Choroid plexus epithelial cell (primary cell): ENCODE data around the gene SORBS1.
A peak's percentile ranks its signal among the peaks of the same experiment; 100 is the strongest.

Source experiments
- DNase-seq: peaks from one replicate; pipeline ENCODE4 v3.0.0-alpha.2; 2010; ENCODE audit warnings: low read depth
- H3K4me3 ChIP-seq: 2 replicates; pipeline ENCODE4 v1.5.1; 2011; ENCODE audit warnings: low read depth, mild to moderate bottlenecking, control low read depth, low read length, moderate library complexity
- CTCF ChIP-seq: conservative IDR thresholded peaks from 2 replicates; pipeline ENCODE4 v1.5.1; 2011; ENCODE audit warnings: low read depth, mild to moderate bottlenecking, control low read depth, inconsistent platforms, low read length, moderate library complexity

Gene SORBS1

GRCh38 chr10:95430231-95430951, 130.8 kb downstream of the SORBS1 start:
- TF ChIP-seq CTCF: peak; percentile 98
- H3K4me3 ChIP-seq: no peak overlapping the region
- DNase-seq: peak; percentile 75

- no peak for DNase-seq
- H3K4me3 ChIP-seq: no peak overlapping the region
- TF ChIP-seq CTCF: no peak
Observed at GRCh38 chr10:95429639-95430038, 131.5 kb downstream of the SORBS1 start.

- no peak for TF ChIP-seq CTCF
- no peak for DNase-seq
- H3K4me3 ChIP-seq: no peak overlapping the region
Observed at GRCh38 chr10:95428701-95429100, 132.5 kb downstream of the SORBS1 start.

GRCh38 chr10:95426482-95426881, 134.7 kb downstream of the SORBS1 start:
- DNase-seq: no peak
- no peak for TF ChIP-seq CTCF
- no peak overlapping the region for H3K4me3 ChIP-seq

GRCh38 chr10:95425592-95426465, 135.3 kb downstream of the SORBS1 start:
- no peak for TF ChIP-seq CTCF
- no peak for DNase-seq
- H3K4me3 ChIP-seq: no peak overlapping the region

GRCh38 chr10:95423164-95424005, 137.8 kb downstream of the SORBS1 start:
- no peak for TF ChIP-seq CTCF
- DNase-seq: no peak
- no peak overlapping the region for H3K4me3 ChIP-seq
